Keratinocyte (primary cell): ENCODE measurements around the gene UAP1. TPM values are rescaled to one million over a fixed set of nuclear protein-coding genes. Genes with fewer than 3 reads are reported as not detected.

Source experiments
- DNase-seq: peaks from one replicate; pipeline ENCODE4 v3.0.0-alpha.2; 2011; ENCODE audit warnings: low read depth, missing footprints, low spot score
- FAIRE-seq: peaks from 2 replicates; lab custom pipeline; 2011; peaks lifted over from hg19 to GRCh38; lab: Jason Lieb, UNC
- H2AFZ ChIP-seq: 2 replicates; pipeline ENCODE4 v1.6.0; 2012; ENCODE audit warnings: low read length, control low read depth, inconsistent platforms; ENCODE audit not compliant: control insufficient read depth
- H3K27ac ChIP-seq: 2 replicates; pipeline ENCODE4 v1.5.1; 2011; ENCODE audit warnings: low read length; ENCODE audit not compliant: control insufficient read depth, insufficient read depth
- H3K27me3 ChIP-seq: 3 replicates; pipeline ENCODE4 v1.6.0; 2011; ENCODE audit warnings: low read length; ENCODE audit not compliant: control insufficient read depth, insufficient read depth; ENCODE audit errors: extremely low read depth
- H3K36me3 ChIP-seq, 2 experiments: 2 replicates in 1 of 2; 3 replicates in 1 of 2; pipeline ENCODE4 v1.5.1; 2011; ENCODE audit warnings: low read length in 2 of 2, mild to moderate bottlenecking in 1 of 2; ENCODE audit not compliant: control insufficient read depth in 2 of 2, insufficient read depth in 2 of 2; ENCODE audit errors: extremely low read depth in 1 of 2
- H3K4me1 ChIP-seq: 3 replicates; pipeline ENCODE4 v1.5.1; 2011; ENCODE audit warnings: low read length; ENCODE audit not compliant: control insufficient read depth, insufficient read depth; ENCODE audit errors: extremely low read depth
- H3K4me2 ChIP-seq: 3 replicates; pipeline ENCODE4 v1.6.0; 2011; ENCODE audit warnings: low read depth, low read length; ENCODE audit not compliant: control insufficient read depth, insufficient read depth; ENCODE audit errors: extremely low read depth
- H3K4me3 ChIP-seq, 3 experiments: fragments of 200-600 bp in 1 of 3; sonication (generic) in 1 of 3; 2 replicates in 2 of 3; 3 replicates in 1 of 3; pipeline ENCODE4 v1.5.1; 2011 to 2016; ENCODE audit warnings: low read length in 3 of 3, mild to moderate bottlenecking in 3 of 3, control low read depth in 2 of 3, inconsistent platforms in 1 of 3, low read depth in 1 of 3, mixed read lengths in 1 of 3, mixed run types in 1 of 3, moderate library complexity in 1 of 3; ENCODE audit not compliant: control insufficient read depth in 2 of 3, insufficient read depth in 2 of 3; ENCODE audit errors: extremely low read depth in 1 of 3
- H3K79me2 ChIP-seq: 2 replicates; pipeline ENCODE4 v1.6.0; 2012; ENCODE audit warnings: low read length; ENCODE audit not compliant: control insufficient read depth, insufficient read depth
- H3K9ac ChIP-seq: 3 replicates; pipeline ENCODE4 v1.6.0; 2011; ENCODE audit warnings: low read length; ENCODE audit not compliant: control insufficient read depth, insufficient read depth; ENCODE audit errors: extremely low read depth
- H3K9me1 ChIP-seq: 3 replicates; pipeline ENCODE4 v1.6.0; 2011; ENCODE audit warnings: low read length; ENCODE audit not compliant: control insufficient read depth, insufficient read depth; ENCODE audit errors: extremely low read depth
- H3K9me3 ChIP-seq: 2 replicates; pipeline ENCODE4 v1.5.1; 2012; ENCODE audit warnings: low read depth, low read length; ENCODE audit not compliant: control insufficient read depth
- H4K20me1 ChIP-seq: 3 replicates; pipeline ENCODE4 v1.6.0; 2011; ENCODE audit warnings: low read length; ENCODE audit not compliant: control insufficient read depth, insufficient read depth; ENCODE audit errors: extremely low read depth
- CTCF ChIP-seq, 3 experiments: IDR thresholded peaks in 1 of 3; conservative IDR thresholded peaks in 1 of 3; optimal IDR thresholded peaks in 1 of 3; 2 replicates in 2 of 3; 3 replicates in 1 of 3; pipeline versions ENCODE3 to v1.5.1; 2011; ENCODE audit warnings: low read length in 3 of 3, mild to moderate bottlenecking in 3 of 3, moderate library complexity in 2 of 3, control low read depth in 1 of 3, inconsistent platforms in 1 of 3; ENCODE audit not compliant: insufficient read depth in 2 of 3; ENCODE audit errors: extremely low read depth in 1 of 3
- EZH2 ChIP-seq: IDR thresholded peaks from one replicate; pipeline ENCODE4 v1.6.1; 2012; ENCODE audit warnings: inconsistent platforms, mild to moderate bottlenecking, low read length, moderate library complexity
- dilution Hi-C: fragments of 300-500 bp; cut with MboI; formaldehyde crosslinking; loops from one replicate; pipeline ENCODE4 v1.7.0; 2020; ENCODE audit warnings: low sequenced_read_pairs; ENCODE audit not compliant: extremely low pct_ligation_motif_present
- polyA plus RNA-seq, 5 experiments: library from polyadenylated mRNA; depleted of rRNA in 3 of 5; stranded (reverse) in 3 of 5; stranded (forward) in 1 of 5; unstranded in 1 of 5; fragments of >200 nt; gene quantifications; 1 replicate in 1 of 5; 2 replicates in 3 of 5; 3 replicates in 1 of 5; pipeline versions ENCODE4 v1.2.1 to v1.2.3, GENCODE V29; 2011 to 2012; ENCODE audit warnings: missing spikeins in 2 of 5, low read depth in 1 of 5, low replicate concordance in 1 of 5

Gene UAP1
- polyA plus RNA-seq, 1 donor (not counting 4 experiments of a cell fraction or from before 2014, with no cell fraction given) = 150 TPM

DNA sequence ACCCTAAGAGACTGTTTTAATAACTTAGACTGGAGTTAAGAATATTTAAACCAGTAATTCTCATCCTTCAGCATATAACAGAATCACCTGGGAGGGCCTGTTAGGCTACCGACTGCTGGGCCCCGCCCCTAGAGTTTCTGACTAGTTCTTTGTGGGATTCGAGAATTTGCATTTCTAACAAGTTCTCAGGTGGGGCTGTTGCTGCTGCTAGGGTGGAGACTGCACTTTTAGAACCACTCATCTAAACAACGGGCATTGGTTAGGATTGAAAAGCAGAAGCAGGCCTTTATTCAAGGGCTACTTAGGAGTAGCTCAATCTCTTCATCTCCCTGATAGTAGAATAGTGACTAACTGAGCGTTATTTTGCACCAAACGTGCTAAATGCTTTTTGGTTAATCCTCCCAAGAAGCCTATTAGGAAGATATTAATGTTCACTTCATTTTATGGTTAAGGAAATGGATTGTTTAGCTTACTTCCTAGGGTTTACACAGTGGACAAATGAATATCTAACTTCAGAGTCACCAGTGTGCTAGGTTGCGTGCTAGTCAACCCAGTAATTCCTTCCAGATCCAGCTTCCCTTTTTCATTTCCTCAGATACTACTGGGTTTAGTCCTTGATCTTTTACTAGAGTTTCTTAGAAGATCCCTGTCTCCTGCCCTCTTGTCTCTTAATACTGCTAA is 31.1 kb upstream of the UAP1 start:
- Histone ChIP-seq H3K36me3 (peaks cover 1 to 6% of the 10 kb centered on the region in 2 experiments), H3K9me3 (no peaks in the 10 kb centered on the region), H3K27me3 (no peaks in the 10 kb centered on the region), H3K9me1 (no peaks in the 10 kb centered on the region), H3K4me2 (no peak overlapping the region), H3K4me1 (peaks cover 8% of the 10 kb centered on the region), H3K9ac (no peak overlapping the region), H3K4me3 (no peak overlapping the region), H3K79me2 (no peaks in the 10 kb centered on the region), H2AFZ (no peak overlapping the region), H3K27ac (no peak overlapping the region), H4K20me1 (no peaks in the 10 kb centered on the region)
- dilution Hi-C loops = no loop called here
- no peak for TF ChIP-seq EZH2
- TF ChIP-seq CTCF (optimal IDR thresholded peaks at IDR 0.05 in 1 of 3, IDR thresholded peaks at IDR 0.05 in 1 of 3, conservative IDR thresholded peaks at IDR 0.05 in 1 of 3; ENCODE audit: extremely low read depth in 1 of 3, insufficient read depth in 2 of 3, low read length in 3 of 3) = no peak
- FAIRE-seq (no peak), DNase-seq (no peak)

DNA sequence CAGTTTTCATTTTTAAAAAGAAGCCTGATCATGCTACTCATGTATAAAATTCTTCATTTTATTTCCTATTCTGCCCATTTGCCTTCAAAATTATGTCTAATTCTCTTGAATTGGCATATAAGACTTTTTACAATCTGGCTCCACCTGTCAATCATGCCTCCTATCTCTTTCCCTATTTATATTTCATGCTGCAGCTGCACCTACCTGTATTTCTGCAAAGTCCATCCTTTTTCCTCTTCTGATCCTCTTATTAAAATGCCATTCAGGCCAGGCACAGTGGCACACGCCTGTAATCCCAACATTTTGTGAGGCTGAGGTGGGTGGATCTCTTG is 30.6 kb upstream of the UAP1 start:
- dilution Hi-C loops = no loop called here
- H3K4me1 ChIP-seq = peaks cover 8% of the 10 kb centered on the region
- no peak overlapping the region for H3K4me2 ChIP-seq
- H3K36me3 ChIP-seq = peaks cover 0 to 3% of the 10 kb centered on the region in 2 experiments
- no peaks in the 10 kb centered on the region for H3K9me1 ChIP-seq
- H3K9me3 ChIP-seq = no peaks in the 10 kb centered on the region
- H3K79me2 ChIP-seq = no peaks in the 10 kb centered on the region
- no peaks in the 10 kb centered on the region for H3K27me3 ChIP-seq
- H3K27ac ChIP-seq = no peak overlapping the region
- no peak overlapping the region for H3K4me3 ChIP-seq
- FAIRE-seq (no peak), DNase-seq (no peak)
- H3K9ac ChIP-seq = no peak overlapping the region
- H2AFZ ChIP-seq = no peak overlapping the region
- TF ChIP-seq EZH2 = no peak
- no peak for TF ChIP-seq CTCF (optimal IDR thresholded peaks at IDR 0.05 in 1 of 3, IDR thresholded peaks at IDR 0.05 in 1 of 3, conservative IDR thresholded peaks at IDR 0.05 in 1 of 3; ENCODE audit: extremely low read depth in 1 of 3, insufficient read depth in 2 of 3, low read length in 3 of 3)
- no peaks in the 10 kb centered on the region for H4K20me1 ChIP-seq
